ENCODE measurements around the gene RBMS2.
A peak's percentile ranks its signal among the peaks of the same experiment; 100 is the strongest.

GRCh38 chr12:56593909-56594621, 72.4 kb downstream of the RBMS2 start:
- peak; percentile 85 for TF ChIP-seq CTCF (IDR thresholded peaks at IDR 0.05; ENCODE audit: low read length)
- TF ChIP-seq EZH2 (IDR thresholded peaks at IDR 0.05; ENCODE audit: borderline replicate concordance, low read length), result no peak
